ENCODE measurements around the gene MVP.

Gene MVP

GRCh38 chr16:29848420-29849297, 28.4 kb downstream of the MVP start:
- H3K9me3 ChIP-seq (ENCODE audit: control insufficient read depth, insufficient read depth, low read length) = no peaks in the 10 kb centered on the region
- H3K4me3 ChIP-seq (ENCODE audit: low read depth, low read length) = no peak overlapping the region
- no peaks in the 10 kb centered on the region for H3K36me3 ChIP-seq (ENCODE audit: control insufficient read depth, insufficient read depth, low read length)
- no peak overlapping the region for H3K9ac ChIP-seq (ENCODE audit: low read depth, low read length)
- H3K27ac ChIP-seq (ENCODE audit: low read depth, low read length) = no peak overlapping the region
- no peaks in the 10 kb centered on the region; the same call in 1 of the 2 replicates for H3K4me1 ChIP-seq (ENCODE audit: control insufficient read depth, insufficient read depth, low read length)
- no peaks in the 10 kb centered on the region for H3K27me3 ChIP-seq (ENCODE audit: control insufficient read depth, insufficient read depth, low read length)

- H3K4me1 ChIP-seq (ENCODE audit: control insufficient read depth, insufficient read depth, low read length) = no peaks in the 10 kb centered on the region; the same call in 1 of the 2 replicates
- no peak overlapping the region for H3K27ac ChIP-seq (ENCODE audit: low read depth, low read length)
- H3K27me3 ChIP-seq (ENCODE audit: control insufficient read depth, insufficient read depth, low read length) = no peaks in the 10 kb centered on the region
- no peaks in the 10 kb centered on the region for H3K36me3 ChIP-seq (ENCODE audit: control insufficient read depth, insufficient read depth, low read length)
- H3K4me3 ChIP-seq (ENCODE audit: low read depth, low read length) = no peak overlapping the region
- no peak overlapping the region for H3K9ac ChIP-seq (ENCODE audit: low read depth, low read length)
- no peaks in the 10 kb centered on the region for H3K9me3 ChIP-seq (ENCODE audit: control insufficient read depth, insufficient read depth, low read length)
Measured at GRCh38 chr16:29849505-29849904, 29.2 kb downstream of the MVP start.

GRCh38 chr16:29850998-29851397, 30.7 kb downstream of the MVP start:
- no peak overlapping the region for H3K4me3 ChIP-seq (ENCODE audit: low read depth, low read length)
- H3K27ac ChIP-seq (ENCODE audit: low read depth, low read length) = no peak overlapping the region
- no peaks in the 10 kb centered on the region for H3K36me3 ChIP-seq (ENCODE audit: control insufficient read depth, insufficient read depth, low read length)
- no peak overlapping the region for H3K9ac ChIP-seq (ENCODE audit: low read depth, low read length)
- no peaks in the 10 kb centered on the region for H3K27me3 ChIP-seq (ENCODE audit: control insufficient read depth, insufficient read depth, low read length)
- no peaks in the 10 kb centered on the region for H3K9me3 ChIP-seq (ENCODE audit: control insufficient read depth, insufficient read depth, low read length)
- no peaks in the 10 kb centered on the region; the same call in 1 of the 2 replicates for H3K4me1 ChIP-seq (ENCODE audit: control insufficient read depth, insufficient read depth, low read length)

GRCh38 chr16:29852654-29853053, 32.4 kb downstream of the MVP start:
- Histone ChIP-seq H3K27ac (ENCODE audit: low read depth, low read length) (no peak overlapping the region), H3K4me1 (ENCODE audit: control insufficient read depth, insufficient read depth, low read length) (no peaks in the 10 kb centered on the region; the same call in 1 of the 2 replicates), H3K27me3 (ENCODE audit: control insufficient read depth, insufficient read depth, low read length) (no peaks in the 10 kb centered on the region), H3K9me3 (ENCODE audit: control insufficient read depth, insufficient read depth, low read length) (no peaks in the 10 kb centered on the region), H3K9ac (ENCODE audit: low read depth, low read length) (no peak overlapping the region), H3K4me3 (ENCODE audit: low read depth, low read length) (no peak overlapping the region), H3K36me3 (ENCODE audit: control insufficient read depth, insufficient read depth, low read length) (no peaks in the 10 kb centered on the region)

- Histone ChIP-seq H3K4me1 (ENCODE audit: control insufficient read depth, insufficient read depth, low read length) (no peaks in the 10 kb centered on the region), H3K9ac (ENCODE audit: low read depth, low read length) (no peak overlapping the region), H3K9me3 (ENCODE audit: control insufficient read depth, insufficient read depth, low read length) (no peaks in the 10 kb centered on the region), H3K27me3 (ENCODE audit: control insufficient read depth, insufficient read depth, low read length) (no peaks in the 10 kb centered on the region), H3K4me3 (ENCODE audit: low read depth, low read length) (no peak overlapping the region), H3K36me3 (ENCODE audit: control insufficient read depth, insufficient read depth, low read length) (peaks cover 15% of the 10 kb centered on the region), H3K27ac (ENCODE audit: low read depth, low read length) (no peak overlapping the region)
Measured at GRCh38 chr16:29854520-29855100, 34.3 kb downstream of the MVP start.

- no peak overlapping the region for H3K9ac ChIP-seq (ENCODE audit: low read depth, low read length)
- H3K4me3 ChIP-seq (ENCODE audit: low read depth, low read length) = no peak overlapping the region
- H3K27ac ChIP-seq (ENCODE audit: low read depth, low read length) = no peak overlapping the region
- H3K27me3 ChIP-seq (ENCODE audit: control insufficient read depth, insufficient read depth, low read length) = no peaks in the 10 kb centered on the region
- no peaks in the 10 kb centered on the region for H3K9me3 ChIP-seq (ENCODE audit: control insufficient read depth, insufficient read depth, low read length)
- H3K36me3 ChIP-seq (ENCODE audit: control insufficient read depth, insufficient read depth, low read length) = peaks cover 30% of the 10 kb centered on the region
- no peaks in the 10 kb centered on the region for H3K4me1 ChIP-seq (ENCODE audit: control insufficient read depth, insufficient read depth, low read length)
Measured at GRCh38 chr16:29857133-29857760, 37.0 kb downstream of the MVP start.

GRCh38 chr16:29858149-29858849, 38.0 kb downstream of the MVP start:
- H3K9ac ChIP-seq (ENCODE audit: low read depth, low read length) = no peak overlapping the region
- no peaks in the 10 kb centered on the region for H3K4me1 ChIP-seq (ENCODE audit: control insufficient read depth, insufficient read depth, low read length)
- H3K27ac ChIP-seq (ENCODE audit: low read depth, low read length) = no peak overlapping the region
- H3K9me3 ChIP-seq (ENCODE audit: control insufficient read depth, insufficient read depth, low read length) = no peaks in the 10 kb centered on the region
- H3K27me3 ChIP-seq (ENCODE audit: control insufficient read depth, insufficient read depth, low read length) = no peaks in the 10 kb centered on the region
- peaks cover 30% of the 10 kb centered on the region for H3K36me3 ChIP-seq (ENCODE audit: control insufficient read depth, insufficient read depth, low read length)
- no peak overlapping the region for H3K4me3 ChIP-seq (ENCODE audit: low read depth, low read length)

- Histone ChIP-seq H3K4me3 (ENCODE audit: low read depth, low read length) (no peak overlapping the region), H3K36me3 (ENCODE audit: control insufficient read depth, insufficient read depth, low read length) (peaks cover 30% of the 10 kb centered on the region), H3K9ac (ENCODE audit: low read depth, low read length) (no peak overlapping the region), H3K4me1 (ENCODE audit: control insufficient read depth, insufficient read depth, low read length) (peaks cover 4% of the 10 kb centered on the region; the same call in 1 of the 2 replicates), H3K9me3 (ENCODE audit: control insufficient read depth, insufficient read depth, low read length) (no peaks in the 10 kb centered on the region), H3K27me3 (ENCODE audit: control insufficient read depth, insufficient read depth, low read length) (no peaks in the 10 kb centered on the region), H3K27ac (ENCODE audit: low read depth, low read length) (no peak overlapping the region)
Measured at GRCh38 chr16:29858974-29859373, 38.7 kb downstream of the MVP start.

- Histone ChIP-seq H3K4me3 (ENCODE audit: low read depth, low read length) (no peak overlapping the region), H3K36me3 (ENCODE audit: control insufficient read depth, insufficient read depth, low read length) (peaks cover 30% of the 10 kb centered on the region), H3K4me1 (ENCODE audit: control insufficient read depth, insufficient read depth, low read length) (peaks cover 4% of the 10 kb centered on the region; the same call in 1 of the 2 replicates), H3K27ac (ENCODE audit: low read depth, low read length) (no peak overlapping the region), H3K9ac (ENCODE audit: low read depth, low read length) (no peak overlapping the region), H3K27me3 (ENCODE audit: control insufficient read depth, insufficient read depth, low read length) (no peaks in the 10 kb centered on the region), H3K9me3 (ENCODE audit: control insufficient read depth, insufficient read depth, low read length) (no peaks in the 10 kb centered on the region)
Measured at GRCh38 chr16:29860218-29860617, 40.0 kb downstream of the MVP start.

- H3K9me3 ChIP-seq (ENCODE audit: control insufficient read depth, insufficient read depth, low read length) = no peaks in the 10 kb centered on the region
- no peaks in the 10 kb centered on the region for H3K27me3 ChIP-seq (ENCODE audit: control insufficient read depth, insufficient read depth, low read length)
- peak overlapping the region; percentile 99; the same call in 1 of the 2 replicates for H3K9ac ChIP-seq (ENCODE audit: low read depth, low read length)
- H3K36me3 ChIP-seq (ENCODE audit: control insufficient read depth, insufficient read depth, low read length) = peaks cover 30% of the 10 kb centered on the region
- peak overlapping the region; percentile 97 for H3K4me3 ChIP-seq (ENCODE audit: low read depth, low read length)
- H3K4me1 ChIP-seq (ENCODE audit: control insufficient read depth, insufficient read depth, low read length) = peaks cover 4% of the 10 kb centered on the region; the same call in 1 of the 2 replicates
- H3K27ac ChIP-seq (ENCODE audit: low read depth, low read length) = peak overlapping the region; percentile 99
Measured at GRCh38 chr16:29862383-29862883, 42.2 kb downstream of the MVP start.
